KBM-7 (cell line): ENCODE data around the gene FAM107A.

ENCODE experiments used
- DNase-seq: peaks from one replicate; pipeline ENCODE4 v3.0.0-alpha.2; 2015
- in situ Hi-C: fragments of 300-500 bp; cut with MboI; formaldehyde crosslinking; loops from 2 replicates; pipeline ENCODE4 v1.14.3; 2020; ENCODE audit warnings: low sequenced_read_pairs, low pct_unique_long_range_greater_than_20kb, mixed read lengths

The FAM107A gene

DNA sequence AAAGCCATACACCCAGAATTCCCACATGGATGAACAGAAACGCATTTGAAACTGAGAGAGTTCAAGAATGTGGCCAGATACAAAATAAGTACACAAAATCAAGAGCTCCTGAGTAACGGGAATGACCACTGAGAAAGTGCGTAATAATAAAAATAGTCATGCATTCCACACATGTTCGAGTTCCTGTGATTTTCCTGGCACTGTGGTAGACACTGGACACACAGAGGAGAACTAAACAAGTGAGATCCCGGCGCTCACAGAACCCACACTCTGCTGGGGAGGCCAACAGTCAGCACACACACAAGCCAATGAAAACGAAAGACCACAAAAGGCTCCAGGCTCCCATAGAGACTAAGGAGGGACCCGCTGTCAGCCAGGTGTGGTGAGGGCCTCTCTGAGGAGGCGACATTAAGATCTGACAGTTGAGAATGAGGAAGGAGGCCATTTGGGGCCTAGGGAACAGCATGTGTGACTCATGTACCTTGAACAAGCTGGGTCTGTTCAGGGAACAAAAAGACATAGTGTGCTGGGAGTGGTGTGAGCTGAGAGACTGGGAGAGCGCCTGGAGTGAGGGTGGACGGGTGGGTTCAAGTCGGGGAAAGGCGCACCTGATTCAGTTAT, 5.1 kb downstream of the FAM107A start:
- no peak for DNase-seq
- in situ Hi-C loops: no loop called here

GRCh38 chr3:58570851-58571250, 6.3 kb downstream of the FAM107A start:
- in situ Hi-C loops: no loop called here
- DNase-seq: no peak

DNA sequence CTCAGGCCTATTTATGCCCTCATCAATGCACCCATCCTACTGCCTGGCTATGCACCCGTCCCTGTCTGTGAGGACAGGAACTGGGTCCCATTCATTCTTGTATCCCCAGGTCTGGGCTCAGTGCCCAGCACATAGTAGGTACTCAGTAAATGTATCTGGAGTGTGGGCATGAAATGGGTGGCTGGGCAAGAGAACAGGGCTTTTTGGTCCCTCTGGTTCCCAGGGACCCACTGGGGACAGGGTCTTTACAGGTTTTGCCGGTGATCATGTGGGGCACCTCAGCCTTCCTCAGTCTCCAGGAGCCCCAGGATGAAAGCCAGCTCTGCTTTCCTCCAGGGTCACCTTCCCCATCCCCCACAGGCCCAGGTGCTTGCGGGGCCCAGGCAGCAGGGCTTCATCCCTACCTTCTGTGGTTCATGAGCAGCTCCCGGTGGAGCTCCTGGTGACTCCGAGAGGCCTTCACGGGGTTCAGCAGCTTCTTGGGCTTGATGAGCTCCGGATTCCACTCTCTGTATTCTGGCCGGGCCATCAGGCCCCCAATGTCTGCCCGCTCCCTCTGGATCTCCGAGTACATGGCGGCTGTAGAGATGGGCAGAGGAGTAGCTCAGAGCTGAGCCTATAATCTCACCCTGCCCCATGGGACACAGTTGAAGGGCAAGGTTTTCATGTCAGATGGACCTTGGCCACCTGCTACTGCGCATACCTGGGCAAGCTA, 7.7 kb downstream of the FAM107A start:
- in situ Hi-C loops: no loop called here
- DNase-seq: no peak

DNA sequence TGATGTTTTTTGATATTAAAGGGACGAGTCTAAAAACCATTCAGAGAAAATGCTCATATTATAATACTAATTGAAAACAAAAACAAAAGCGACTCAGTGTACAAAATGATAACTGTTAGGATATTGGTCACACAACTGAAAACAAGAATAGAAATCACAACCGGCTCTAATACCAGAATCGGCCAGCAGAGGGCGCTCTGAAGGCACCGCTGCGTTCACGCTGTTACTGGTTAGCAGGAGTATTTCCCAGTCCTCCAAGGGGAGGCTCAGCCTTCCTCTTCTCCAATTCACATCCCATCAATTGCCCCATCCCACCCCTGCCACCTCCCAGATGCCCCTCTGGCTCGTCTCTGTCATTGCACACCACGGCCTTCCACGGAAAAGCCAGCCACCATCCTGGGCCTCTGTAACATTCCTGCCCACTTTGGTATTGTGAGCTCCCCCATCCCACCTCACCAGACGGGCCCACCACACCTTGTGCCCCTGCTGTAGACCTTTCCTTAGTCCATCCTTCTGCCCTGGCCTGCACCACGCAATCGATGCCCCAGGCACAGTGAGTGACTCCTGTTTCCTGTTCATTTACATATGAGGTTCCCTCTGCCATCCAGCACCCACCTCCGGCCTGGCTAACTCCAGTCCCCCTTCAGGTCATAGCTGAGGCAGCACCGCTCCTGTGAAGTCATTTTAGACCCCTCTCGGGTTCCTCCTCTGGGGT, 8.5 kb downstream of the FAM107A start:
- DNase-seq: peak; percentile 82

DNA sequence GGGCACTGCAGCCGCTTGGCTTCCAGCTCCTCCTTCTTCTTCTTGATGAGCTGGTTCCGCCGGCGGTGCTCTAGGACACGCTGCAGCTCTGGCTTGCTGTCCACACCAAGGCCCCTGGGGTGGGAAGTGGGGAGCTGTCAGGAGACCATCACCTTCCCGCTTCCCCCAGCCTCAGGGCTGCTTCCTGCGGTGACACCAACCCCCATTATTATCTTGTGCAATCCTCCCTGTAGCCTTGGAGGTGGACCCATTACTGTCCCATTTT, 10.0 kb downstream of the FAM107A start:
- in situ Hi-C loops: no loop called here
- no peak for DNase-seq

More for the DNA sequence above, 8.5 kb downstream of the FAM107A start:
- in situ Hi-C loops: no loop called here

DNA sequence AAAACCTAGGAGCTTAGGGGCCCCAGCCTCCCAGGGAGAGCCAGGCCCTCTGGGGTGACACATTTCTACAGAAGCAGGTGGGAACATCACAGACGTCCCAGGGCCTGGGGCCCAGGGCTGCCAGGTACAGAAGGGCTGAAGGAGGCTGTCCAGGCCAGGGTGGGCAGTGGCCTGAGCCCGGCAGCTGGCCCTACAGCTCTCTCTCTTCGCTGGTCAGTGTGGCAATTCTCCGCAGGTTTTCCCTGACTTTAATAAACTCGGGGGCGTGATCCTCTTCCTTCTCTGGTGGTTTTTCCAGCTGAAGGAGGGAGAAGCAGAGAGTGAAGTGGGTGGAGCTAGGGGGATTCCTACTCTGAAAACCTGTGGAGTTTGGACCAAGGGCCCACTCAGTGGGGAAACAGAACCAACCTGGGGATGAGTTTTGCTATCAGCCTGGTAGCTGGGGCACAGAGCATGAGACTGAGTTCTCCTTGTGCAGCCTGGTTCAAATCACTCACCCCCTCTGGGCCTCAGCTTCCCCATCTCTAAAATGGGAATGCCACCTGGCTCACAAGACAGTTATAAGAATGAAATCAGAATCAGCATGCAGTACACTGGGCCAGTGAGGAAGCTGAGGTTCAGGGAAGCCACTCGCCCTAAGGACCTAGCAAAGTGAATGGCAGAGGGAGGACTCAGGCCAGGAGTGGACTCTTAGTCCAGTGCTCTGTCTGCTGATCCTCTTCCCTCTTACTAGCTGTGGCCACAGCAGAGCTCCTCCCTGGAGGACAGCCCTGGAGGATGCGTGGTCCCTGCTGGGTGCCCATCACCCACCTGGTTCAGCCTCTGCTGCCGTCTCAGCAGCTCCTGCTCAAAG, 10.6 kb downstream of the FAM107A start:
- DNase-seq: no peak
- in situ Hi-C loops: no loop called here

DNA sequence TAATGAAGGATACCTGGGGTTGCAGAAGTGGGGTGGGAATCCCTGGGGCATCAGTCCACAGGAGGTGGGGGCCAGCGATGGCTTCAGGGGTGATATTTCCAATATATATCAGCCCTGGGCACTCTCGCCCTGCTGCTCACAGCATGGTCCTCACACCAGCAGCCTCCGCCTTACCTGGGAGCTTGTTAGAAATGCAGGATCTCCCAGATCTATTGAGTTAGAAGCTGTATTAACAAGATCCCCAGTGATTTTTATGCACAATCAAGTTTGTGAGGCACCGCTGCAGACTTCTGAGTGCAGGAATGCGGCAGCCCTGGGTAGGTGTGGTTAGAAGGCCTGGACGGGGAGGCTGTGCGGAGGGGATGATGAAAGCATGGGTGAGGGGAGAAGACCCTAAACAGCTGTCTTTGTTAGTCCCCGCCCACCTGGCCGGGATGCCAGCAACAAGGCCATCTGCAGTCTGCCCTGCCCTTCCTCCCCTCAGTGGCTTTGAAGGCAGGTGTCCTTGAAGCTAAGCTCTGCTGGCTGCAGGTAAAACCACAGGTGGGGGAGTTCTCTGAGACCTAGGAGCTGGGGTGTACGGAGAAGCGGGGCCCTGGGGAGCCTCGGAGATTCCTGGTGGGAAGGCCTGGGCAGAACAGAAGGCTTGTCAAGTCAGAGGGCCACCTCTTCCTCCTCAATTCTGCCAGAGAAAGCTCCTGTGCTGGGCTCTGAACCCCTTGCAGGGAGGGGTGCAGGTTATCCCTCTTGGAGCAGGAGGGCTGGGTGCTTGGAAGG, 11.4 kb downstream of the FAM107A start:
- in situ Hi-C loops: no loop called here
- no peak for DNase-seq

GRCh38 chr3:58564456-58565160, 12.6 kb downstream of the FAM107A start:
- DNase-seq: no peak
- in situ Hi-C loops: no loop called here

- DNase-seq: no peak
- in situ Hi-C loops: no loop called here
These were observed 13.1 kb downstream of the FAM107A start for GRCh38 chr3:58564054-58564453.

- DNase-seq: no peak
- in situ Hi-C loops: no loop called here
These were observed 13.7 kb downstream of the FAM107A start for GRCh38 chr3:58563386-58564035.

GRCh38 chr3:58562498-58562897, 14.7 kb downstream of the FAM107A start:
- in situ Hi-C loops: no loop called here
- DNase-seq: no peak

- peak; percentile 31 for DNase-seq
- in situ Hi-C loops: no loop called here
These were observed 16.4 kb downstream of the FAM107A start for GRCh38 chr3:58560771-58561311.

DNA sequence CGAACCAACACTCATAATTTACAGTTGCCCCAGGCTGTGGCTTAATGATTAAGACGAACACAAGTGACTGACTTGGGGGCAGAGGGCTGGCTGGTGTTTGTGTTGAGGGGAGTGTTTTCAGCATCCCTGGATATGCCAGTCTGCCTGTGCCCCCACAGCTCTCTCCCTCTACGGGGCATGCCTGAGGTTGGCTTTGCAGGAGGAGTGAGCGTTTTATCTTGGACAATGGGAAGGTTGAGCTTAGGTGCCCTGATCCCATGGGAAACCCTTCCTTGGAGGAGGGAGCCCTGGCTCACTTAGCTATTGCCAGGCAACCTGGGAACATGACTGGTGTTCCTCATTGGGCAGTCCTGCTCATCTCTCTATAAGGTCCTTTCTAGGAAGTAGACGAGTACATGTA, 17.6 kb downstream of the FAM107A start:
- DNase-seq: no peak
- in situ Hi-C loops: no loop called here

DNA sequence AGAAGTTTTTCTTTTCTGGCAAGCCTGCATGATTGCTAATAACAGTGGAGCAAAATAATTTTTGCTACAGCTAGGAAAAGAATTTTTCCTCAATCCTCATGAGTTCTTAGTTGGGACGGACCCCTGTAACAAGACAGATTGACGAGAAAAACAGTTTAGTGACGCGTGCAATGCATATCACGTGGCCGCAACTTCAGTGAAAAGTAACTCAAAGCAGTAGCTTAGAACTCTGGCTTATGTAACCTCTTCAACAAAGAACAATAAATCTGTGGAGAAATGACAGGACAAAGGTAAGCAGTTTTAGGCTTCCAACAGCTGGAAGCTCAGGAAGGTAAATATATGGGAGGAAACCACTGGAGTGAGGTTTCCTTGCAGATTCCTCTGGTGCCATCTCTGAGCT, 19.7 kb downstream of the FAM107A start:
- DNase-seq: no peak
- in situ Hi-C loops: no loop called here

GRCh38 chr3:58556761-58557221, 20.4 kb downstream of the FAM107A start:
- in situ Hi-C loops: no loop called here
- no peak for DNase-seq

DNA sequence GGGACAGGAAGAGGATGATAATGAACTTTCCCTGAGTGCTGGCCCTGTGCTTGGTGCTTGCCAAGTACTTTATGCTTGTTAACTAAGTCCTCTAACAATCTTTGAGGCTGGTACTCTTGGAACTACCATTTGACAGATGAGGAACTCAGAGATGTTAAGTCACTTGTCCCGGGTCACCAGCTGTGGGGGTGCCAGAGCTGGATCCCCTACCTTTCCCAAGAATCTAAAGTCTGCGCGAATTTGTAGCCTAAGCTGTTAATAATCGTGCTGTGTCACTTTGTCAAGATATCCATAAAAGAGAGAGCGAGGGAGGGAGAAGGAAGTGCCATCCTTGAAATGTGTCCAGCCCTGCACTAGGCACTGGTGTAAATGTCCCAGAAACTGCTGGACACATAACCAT, 21.2 kb downstream of the FAM107A start:
- DNase-seq: no peak
- in situ Hi-C loops: no loop called here

DNA sequence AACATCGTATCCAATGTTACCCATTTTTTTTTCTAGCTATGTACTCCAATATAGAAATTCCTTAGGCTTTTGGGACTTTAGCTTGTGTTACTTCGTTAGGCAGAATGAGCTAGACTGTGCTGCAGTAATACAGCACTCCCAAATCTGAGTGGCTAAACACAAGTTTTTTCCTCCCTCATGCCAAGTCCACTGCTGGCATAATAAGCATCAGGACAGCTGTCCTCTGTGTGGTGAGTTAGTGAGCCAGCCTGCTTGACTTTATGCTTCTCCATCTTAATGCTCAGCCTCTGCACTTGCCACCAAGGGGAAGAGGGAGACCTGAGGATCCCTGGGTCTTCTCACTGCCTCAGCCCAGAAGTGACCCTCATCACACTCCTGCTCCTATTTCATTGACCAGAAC, 22.0 kb downstream of the FAM107A start:
- no peak for DNase-seq
- in situ Hi-C loops: no loop called here

- DNase-seq: no peak
- in situ Hi-C loops: no loop called here
These were observed 24.2 kb downstream of the FAM107A start for GRCh38 chr3:58553003-58553402.
